ENCODE results near the gene PRKG1.

DNA sequence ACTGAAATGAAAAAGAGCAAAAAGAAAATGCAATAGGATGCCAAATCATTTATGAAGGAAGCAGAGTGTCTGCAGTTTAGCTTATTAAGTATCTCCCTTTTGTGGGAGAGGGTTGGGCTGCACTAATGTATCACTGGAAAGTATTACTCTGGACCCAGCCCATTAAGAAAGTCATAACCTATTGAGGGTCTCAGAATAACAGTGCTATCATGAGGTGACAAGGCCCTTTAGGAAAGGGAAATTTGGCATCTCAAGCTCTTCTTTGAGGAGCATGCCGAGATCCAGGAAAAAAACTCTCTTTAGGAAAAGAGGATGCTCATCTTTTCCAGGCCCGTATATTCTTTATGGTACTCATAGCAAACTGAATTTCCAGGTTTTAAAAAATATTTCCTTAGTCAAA, 114.6 kb downstream of the PRKG1 start:
- no peak for TF ChIP-seq CTCF (conservative IDR thresholded peaks at IDR 0.05 in 1 of 2, IDR thresholded peaks at IDR 0.05 in 1 of 2; ENCODE audit: extremely low read depth in 1 of 2, insufficient read depth in 1 of 2, low read depth in 1 of 2, low read length in 2 of 2)
- TF ChIP-seq EZH2 (IDR thresholded peaks at IDR 0.05; ENCODE audit: borderline replicate concordance, low read length) = no peak
